SKM-1 (cell line): ENCODE measurements around the gene STYX.
A peak's percentile ranks its signal among the peaks of the same experiment; 100 is the strongest.

Source experiments
- DNase-seq: peaks from one replicate; lab custom pipeline; 2025; ENCODE audit not compliant: unreplicated experiment; lab: John Stamatoyannopoulos, UW

STYX gene

GRCh38 chr14:52729925-52730708 is at the start of gene STYX:
Gene STYX, plus strand, starts transcription at chr14:52730166. Its CDS starts 309 bp downstream, at chr14:52730475.
- peak; percentile 67 for DNase-seq

- DNase-seq: no peak
Measured at GRCh38 chr14:52683985-52684520, 45.9 kb upstream of the STYX start.

- DNase-seq: no peak
Measured at GRCh38 chr14:52686176-52686575, 43.8 kb upstream of the STYX start.

- no peak for DNase-seq
Measured at GRCh38 chr14:52690983-52691760, 38.8 kb upstream of the STYX start.

GRCh38 chr14:52692248-52692962 is 37.6 kb upstream of the STYX start:
- DNase-seq: peak; percentile 9

GRCh38 chr14:52693036-52693435 is 36.9 kb upstream of the STYX start:
- no peak for DNase-seq

GRCh38 chr14:52693532-52693931 is 36.4 kb upstream of the STYX start:
- no peak for DNase-seq

- peak; percentile 4 for DNase-seq
Measured at GRCh38 chr14:52694761-52695480, 35.0 kb upstream of the STYX start.

GRCh38 chr14:52695481-52696091 is 34.4 kb upstream of the STYX start, which contains the start of gene ERO1A:
Gene ERO1A, minus strand, starts transcription at chr14:52695558. Its CDS starts 77 bp downstream, at chr14:52695481.
- no peak for DNase-seq

- no peak for DNase-seq
Measured at GRCh38 chr14:52700701-52701172, 29.2 kb upstream of the STYX start.

GRCh38 chr14:52701223-52701622 is 28.7 kb upstream of the STYX start:
- DNase-seq: no peak

- DNase-seq: peak; percentile 33
Measured at GRCh38 chr14:52703225-52703624, 26.7 kb upstream of the STYX start.

- DNase-seq: no peak
Measured at GRCh38 chr14:52703664-52704063, 26.3 kb upstream of the STYX start.

GRCh38 chr14:52706286-52706685 is 23.7 kb upstream of the STYX start:
- no peak for DNase-seq

- DNase-seq: peak; percentile 70
Measured at GRCh38 chr14:52706724-52707706, 23.0 kb upstream of the STYX start, which contains the start of gene PSMC6. Gene PSMC6, plus strand, starts transcription at chr14:52707200. Its CDS starts 20 bp downstream, at chr14:52707220.

GRCh38 chr14:52711666-52712065 is 18.3 kb upstream of the STYX start:
- no peak for DNase-seq

- DNase-seq: no peak
Measured at GRCh38 chr14:52716155-52716554, 13.8 kb upstream of the STYX start.

GRCh38 chr14:52723514-52724359 is 6.2 kb upstream of the STYX start:
- DNase-seq: no peak
